Uterus (tissue), 4 donors: ENCODE results near the gene TAGLN3. TPM values are rescaled to one million over a fixed set of nuclear protein-coding genes. Genes with fewer than 3 reads are reported as not detected.

Experiments
- DNase-seq, 2 donors: peaks; one replicate each; pipeline ENCODE4 v3.0.0-alpha.2; 2019 to 2020
- H3K27ac ChIP-seq, 2 donors: fragments of 200-600 bp; sonication (generic); 1 replicate in 1 of 2; 2 replicates in 1 of 2; pipeline ENCODE4 v1.5.1; 2016 to 2018
- H3K27me3 ChIP-seq, 2 donors: fragments of 200-600 bp; sonication (generic); one replicate each; pipeline ENCODE4 v1.5.1; 2018 to 2019; ENCODE audit warnings: control low read depth in 1 of 2
- H3K36me3 ChIP-seq, 2 donors: fragments of 200-600 bp; sonication (generic); one replicate each; pipeline ENCODE4 v1.5.1; 2019; ENCODE audit warnings: control low read depth in 1 of 2
- H3K4me1 ChIP-seq, 2 donors: fragments of 200-600 bp; sonication (generic); one replicate each; pipeline ENCODE4 v1.5.1; 2018 to 2019; ENCODE audit warnings: control low read depth in 1 of 2
- H3K4me3 ChIP-seq, 2 donors: fragments of 200-600 bp; sonication (generic); 1 replicate in 1 of 2; 2 replicates in 1 of 2; pipeline ENCODE4 v1.5.1; 2018 to 2019; ENCODE audit warnings: mild to moderate bottlenecking in 1 of 2
- H3K9me3 ChIP-seq, 2 donors: fragments of 200-600 bp; sonication (generic); one replicate each; pipeline ENCODE4 v1.5.1; 2019; ENCODE audit warnings: control low read depth in 1 of 2
- CTCF ChIP-seq, 4 experiments: fragments of 200-600 bp in 2 of 4; fragments of 450-650 bp in 2 of 4; sonication (generic) in 2 of 4; IDR thresholded peaks; one replicate each; pipeline ENCODE4 v1.5.1; 2016 to 2019; ENCODE audit warnings: antibody characterized with exemption in 4 of 4, mild to moderate bottlenecking in 2 of 4, moderate library complexity in 1 of 4
- POLR2A ChIP-seq, 2 donors: fragments of 450-650 bp; IDR thresholded peaks; one replicate each; pipeline ENCODE4 v1.6.1; 2016; ENCODE audit warnings: antibody characterized with exemption in 2 of 2, mild to moderate bottlenecking in 1 of 2, moderate library complexity in 1 of 2
- intact Hi-C: fragments of 100-400 bp; cut with DNase I; formaldehyde crosslinking; loops from one replicate; pipeline ENCODE4 v1.15.1; 2023; ENCODE audit warnings: low total_unique reads
- total RNA-seq, 4 donors: library from RNA; depleted of rRNA in 3 of 4; stranded (reverse); fragments of >200 nt in 3 of 4; gene quantifications; one replicate each; pipeline versions ENCODE4 v1.1.0 to v1.2.4, GENCODE V29; 2014 to 2023
- donor health status: DM: yes; HTN: yes; CAD: no.

The TAGLN3 gene
- total RNA-seq: 10 to 100 TPM in 1 of 4 donors, under 1 TPM in 1, not detected in 2; 0.48 to 11.2 TPM

- H3K36me3 ChIP-seq: no peaks in the 10 kb centered on the region
- H3K27ac ChIP-seq: no peak within 1 kb of the TSS
- peak within 1 kb of the TSS; percentile 4 to 25 for H3K4me3 ChIP-seq
- H3K4me1 ChIP-seq: peaks cover 0 to 4% of the 10 kb centered on the region in 2 donors
- no peaks in the 10 kb centered on the region for H3K9me3 ChIP-seq
- TF ChIP-seq POLR2A (IDR thresholded peaks at IDR 0.05): no peak
- no peak for TF ChIP-seq CTCF (IDR thresholded peaks at IDR 0.05)
- no peaks in the 10 kb centered on the region for H3K27me3 ChIP-seq
- no peak for DNase-seq
- intact Hi-C loops: no loop called here
Observed at GRCh38 chr3:111998636-111999483, at the start of gene TAGLN3. Gene TAGLN3 (plus strand): TSS chr3:111998922. CDS start chr3:111999423, 501 bp downstream.

- H3K27ac ChIP-seq: no peak overlapping the region
- H3K9me3 ChIP-seq: no peaks in the 10 kb centered on the region
- H3K27me3 ChIP-seq: no peaks in the 10 kb centered on the region
- TF ChIP-seq POLR2A (IDR thresholded peaks at IDR 0.05) (no peak), CTCF (IDR thresholded peaks at IDR 0.05) (no peak)
- no peaks in the 10 kb centered on the region for H3K36me3 ChIP-seq
- intact Hi-C loops: no loop called here
- no peak for DNase-seq
- no peak overlapping the region for H3K4me3 ChIP-seq
- no peaks in the 10 kb centered on the region for H3K4me1 ChIP-seq
Observed at GRCh38 chr3:111949712-111950111, 49.0 kb upstream of the TAGLN3 start.

- no peaks in the 10 kb centered on the region for H3K4me1 ChIP-seq
- no peaks in the 10 kb centered on the region for H3K9me3 ChIP-seq
- H3K36me3 ChIP-seq: no peaks in the 10 kb centered on the region
- intact Hi-C loops: no loop called here
- DNase-seq: no peak
- no peak for TF ChIP-seq CTCF (IDR thresholded peaks at IDR 0.05)
- no peak for TF ChIP-seq POLR2A (IDR thresholded peaks at IDR 0.05)
- no peak overlapping the region for H3K4me3 ChIP-seq
- H3K27me3 ChIP-seq: no peaks in the 10 kb centered on the region
- H3K27ac ChIP-seq: no peak overlapping the region
Observed at GRCh38 chr3:111951032-111951431, 47.7 kb upstream of the TAGLN3 start.

- Histone ChIP-seq H3K4me3 (no peak overlapping the region), H3K36me3 (no peaks in the 10 kb centered on the region), H3K27ac (no peak overlapping the region), H3K9me3 (no peaks in the 10 kb centered on the region), H3K4me1 (no peaks in the 10 kb centered on the region), H3K27me3 (no peaks in the 10 kb centered on the region)
- intact Hi-C loops: no loop called here
- no peak for TF ChIP-seq POLR2A (IDR thresholded peaks at IDR 0.05)
- TF ChIP-seq CTCF (IDR thresholded peaks at IDR 0.05): no peak
- no peak for DNase-seq
Observed at GRCh38 chr3:111952086-111952485, 46.6 kb upstream of the TAGLN3 start.

GRCh38 chr3:111952866-111953450, 45.8 kb upstream of the TAGLN3 start:
- DNase-seq: no peak
- Histone ChIP-seq H3K27me3 (no peaks in the 10 kb centered on the region), H3K36me3 (no peaks in the 10 kb centered on the region), H3K4me1 (no peaks in the 10 kb centered on the region), H3K9me3 (no peaks in the 10 kb centered on the region), H3K4me3 (no peak overlapping the region), H3K27ac (no peak overlapping the region)
- intact Hi-C loops: no loop called here
- TF ChIP-seq CTCF (IDR thresholded peaks at IDR 0.05) (no peak), POLR2A (IDR thresholded peaks at IDR 0.05) (no peak)
